GM23248 (cell line): ENCODE measurements around the gene FAM76B.

Experiments
- EZH2 ChIP-seq: fragments of 200-600 bp; sonication (generic); IDR thresholded peaks from 2 replicates; pipeline ENCODE4 v1.6.1; 2018; ENCODE audit warnings: antibody characterized with exemption, mild to moderate bottlenecking; ENCODE audit not compliant: insufficient read depth, poor library complexity, severe bottlenecking
- EZH2phosphoT487 ChIP-seq: fragments of 200-600 bp; sonication (generic); IDR thresholded peaks from 2 replicates; pipeline ENCODE4 v1.6.1; 2018; ENCODE audit warnings: antibody characterized with exemption, moderate library complexity, mild to moderate bottlenecking, low read depth; ENCODE audit not compliant: insufficient read depth

DNA sequence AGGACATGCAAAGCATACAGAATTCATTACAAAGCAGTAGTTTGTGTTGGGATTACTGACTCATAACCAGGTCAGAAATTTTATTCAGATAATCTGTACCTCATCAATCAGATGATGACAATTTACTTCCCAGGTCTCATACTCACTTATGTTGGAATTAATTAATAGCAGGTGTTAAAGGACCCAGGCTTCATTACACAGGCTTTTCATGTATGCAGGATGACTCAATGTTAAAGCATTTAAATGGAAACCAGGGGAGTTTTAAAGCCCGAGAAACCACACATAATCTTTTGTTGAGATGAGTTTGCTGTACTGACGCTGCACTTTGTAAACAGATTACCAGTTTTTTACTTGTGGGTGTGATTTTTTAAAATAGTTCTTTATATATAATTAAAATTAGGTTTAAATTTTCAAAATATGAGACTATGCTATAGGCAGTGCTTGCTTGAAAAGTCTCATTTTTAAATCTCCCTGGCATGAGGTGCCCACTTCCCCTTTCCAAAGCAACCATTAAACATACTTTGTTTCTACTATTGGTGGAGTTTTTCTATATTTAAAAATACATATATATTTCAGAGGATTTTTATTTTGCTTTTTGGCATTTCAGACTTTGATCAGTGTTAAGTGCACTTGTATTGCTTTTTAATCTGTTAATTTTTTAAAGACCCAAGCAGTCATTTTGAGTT lies 41.8 kb upstream of the FAM76B start:
- peak; percentile 89; the same call in 1 of the 2 replicates for TF ChIP-seq EZH2phosphoT487
- no peak for TF ChIP-seq EZH2
